ENCODE results near the gene PTEN.

The PTEN gene

DNA sequence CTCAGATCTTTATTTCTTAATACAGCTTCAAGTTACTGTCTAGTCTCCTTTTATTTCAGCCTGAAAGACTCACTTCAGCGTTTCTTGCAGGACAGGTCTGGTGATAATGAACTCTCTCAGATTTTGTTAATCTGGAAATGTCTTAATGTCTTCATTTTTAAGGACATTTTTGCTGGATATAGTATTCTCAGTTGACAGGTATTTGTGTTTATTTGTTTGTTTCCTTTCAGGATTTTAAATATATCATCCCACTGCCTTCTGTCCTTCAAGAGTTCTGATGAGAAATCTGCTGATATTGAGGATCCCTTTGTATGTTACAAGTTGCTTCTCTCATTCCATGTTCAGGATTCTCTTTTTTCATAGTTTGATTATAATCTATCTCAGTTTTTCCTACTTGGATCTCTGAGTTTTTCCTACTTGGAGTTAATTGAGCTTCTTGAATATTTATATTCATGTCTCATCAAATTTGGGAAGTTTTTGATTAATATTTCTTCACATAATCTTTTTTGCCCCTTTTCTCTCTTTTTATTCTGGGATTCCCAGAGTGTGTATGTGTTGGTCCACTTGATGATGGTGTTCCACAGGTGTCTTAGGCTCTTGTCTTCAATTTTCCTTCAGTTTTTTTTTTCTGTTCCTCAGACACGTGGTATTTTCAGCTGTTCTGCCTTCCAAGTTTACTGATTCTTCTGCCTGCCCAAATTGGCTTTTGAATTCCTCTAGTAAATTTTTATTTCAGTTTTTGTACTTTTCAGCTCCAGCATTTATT, 49.9 kb downstream of the PTEN start:
- ChIA-PET CTCF (interaction anchor here (0.6 kb wide), 2 partner anchors 32 to 124 kb away, joined by 3 read pairs; no protein-coding TSS in a partner anchor), POLR2A (no interaction called here)
- peak; percentile 74; the same call in 1 of the 2 replicates for TF ChIP-seq SCRT1 (tag by site-specific recombination; IDR thresholded peaks at IDR 0.05; ENCODE audit: borderline replicate concordance)
- TF ChIP-seq ZNF610 (tag by site-specific recombination; IDR thresholded peaks at IDR 0.05; ENCODE audit: borderline replicate concordance) = 0 out of 2 replicates have a peak, but pooled peaks have one; percentile 16
- TF ChIP-seq ZNF626 (tag by site-specific recombination; IDR thresholded peaks at IDR 0.05) = 0 out of 2 replicates have a peak, but pooled peaks have one; percentile 36
- TF ChIP-seq ZNF658 (tag by site-specific recombination; IDR thresholded peaks at IDR 0.05) = no peak
- TF ChIP-seq SCRT2 (tag by site-specific recombination; IDR thresholded peaks at IDR 0.05) = peak; percentile 85
- peak; percentile 98 for TF ChIP-seq SETDB1 (IDR thresholded peaks at IDR 0.05; ENCODE audit: insufficient read length, low read length)
- no peak overlapping the region for H3K4me3 ChIP-seq (ENCODE audit: low read depth, low read length)
- H3K36me3 ChIP-seq (ENCODE audit: control insufficient read depth in 2 of 2, insufficient read depth in 1 of 2, low read length in 2 of 2) = peaks cover 3 to 5% of the 10 kb centered on the region in 2 experiments; a peak in 2 of 3 replicates
- no peaks in the 10 kb centered on the region for H3K9me3 ChIP-seq (ENCODE audit: control insufficient read depth, insufficient read depth, low read depth, low read length)
- H3K4me1 ChIP-seq (ENCODE audit: control insufficient read depth, insufficient read depth, low read length) = no peaks in the 10 kb centered on the region
- H3K27ac ChIP-seq (ENCODE audit: extremely low read depth, low read depth, low read length) = no peak overlapping the region

DNA sequence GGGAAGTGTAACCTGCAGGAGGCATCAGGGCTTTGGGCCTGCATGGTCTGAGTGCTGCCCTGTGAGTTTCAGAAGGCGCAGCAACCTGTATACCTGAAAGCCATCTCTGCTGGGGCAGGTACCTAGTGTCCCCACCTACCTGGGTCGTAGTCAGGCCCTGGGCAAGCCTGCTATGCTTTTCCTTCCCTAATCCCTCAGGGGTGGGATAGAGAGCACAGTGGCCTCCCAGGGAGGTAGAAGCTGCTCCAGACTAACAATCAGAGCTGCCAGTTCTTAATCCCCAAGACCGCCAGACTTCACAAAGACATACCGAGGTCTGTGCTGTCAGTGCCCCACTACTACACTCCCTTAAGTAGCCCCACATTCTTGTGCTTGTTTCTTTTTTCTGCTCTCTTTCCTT, 52.0 kb downstream of the PTEN start:
- ChIA-PET POLR2A (no interaction called here), CTCF (interaction anchor here (0.7 kb wide), 1 partner anchor 124 kb away, joined by 3 read pairs; no protein-coding TSS in a partner anchor)
- 0 out of 2 replicates have a peak, but pooled peaks cover 2% of the 10 kb centered on the region for H3K4me1 ChIP-seq (ENCODE audit: control insufficient read depth, insufficient read depth, low read length)
- H3K36me3 ChIP-seq (ENCODE audit: control insufficient read depth in 2 of 2, insufficient read depth in 1 of 2, low read length in 2 of 2) = peaks cover 3 to 5% of the 10 kb centered on the region in 2 experiments; a peak in 2 of 3 replicates
- TF ChIP-seq ZNF354C (tag by site-specific recombination; IDR thresholded peaks at IDR 0.05; ENCODE audit: borderline replicate concordance, low read depth) = no peak
- TF ChIP-seq GLIS1 (tag by site-specific recombination; IDR thresholded peaks at IDR 0.05) = peak; percentile 28; the same call in 1 of the 2 replicates
- H3K27ac ChIP-seq (ENCODE audit: extremely low read depth, low read depth, low read length) = no peak overlapping the region
- H3K4me3 ChIP-seq (ENCODE audit: low read depth, low read length) = no peak overlapping the region
- no peaks in the 10 kb centered on the region for H3K9me3 ChIP-seq (ENCODE audit: control insufficient read depth, insufficient read depth, low read depth, low read length)

DNA sequence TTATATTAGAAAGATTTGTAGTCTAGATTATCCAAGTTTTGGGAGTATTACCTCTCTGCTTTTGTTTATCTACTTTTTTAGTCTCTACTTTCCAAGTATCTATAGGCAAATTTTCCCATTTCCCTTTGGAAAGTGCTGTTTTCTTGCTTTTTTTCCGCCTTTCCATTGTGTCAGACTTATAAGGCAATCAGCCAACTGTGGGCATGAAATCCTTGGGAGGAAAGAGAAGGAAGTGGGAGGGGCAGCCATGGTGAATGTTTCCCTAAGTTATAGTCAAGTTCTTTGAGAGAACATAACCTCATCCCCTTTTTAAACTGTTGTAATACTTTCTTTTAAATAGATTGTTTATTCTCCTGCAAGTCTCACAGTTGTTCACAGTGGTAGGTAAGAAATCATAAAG, 52.6 kb downstream of the PTEN start:
- Histone ChIP-seq H3K27ac (ENCODE audit: extremely low read depth, low read depth, low read length) (no peak overlapping the region), H3K4me3 (ENCODE audit: low read depth, low read length) (no peak overlapping the region)

DNA sequence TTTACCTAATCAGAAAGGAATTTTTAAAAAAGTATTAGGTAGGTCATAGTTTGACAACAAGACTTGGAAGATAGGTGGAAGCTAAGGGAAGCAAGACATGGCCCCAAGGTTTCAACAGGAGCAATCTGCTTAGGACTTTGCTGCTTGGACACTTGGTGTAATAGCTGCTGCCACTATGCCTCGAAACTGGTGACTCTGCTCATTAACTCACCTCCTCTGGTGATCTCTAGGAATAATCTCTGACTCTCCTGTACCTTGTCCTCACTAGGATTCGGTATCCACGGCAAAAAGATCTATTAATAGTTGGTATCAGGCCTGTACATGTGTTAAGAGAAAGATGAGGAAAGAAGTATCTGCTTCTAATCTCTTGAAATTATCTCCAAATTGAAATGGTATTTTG, 53.1 kb downstream of the PTEN start:
- no peak overlapping the region for H3K4me3 ChIP-seq (ENCODE audit: low read depth, low read length)
- peaks cover 5 to 6% of the 10 kb centered on the region in 2 experiments; a peak in 2 of 3 replicates for H3K36me3 ChIP-seq (ENCODE audit: control insufficient read depth in 2 of 2, insufficient read depth in 1 of 2, low read length in 2 of 2)
- POLR2A ChIA-PET = no interaction called here
- no peak overlapping the region for H3K27ac ChIP-seq (ENCODE audit: extremely low read depth, low read depth, low read length)
- 0 out of 2 replicates have a peak, but pooled peaks cover 2% of the 10 kb centered on the region for H3K4me1 ChIP-seq (ENCODE audit: control insufficient read depth, insufficient read depth, low read length)
- H3K9me3 ChIP-seq (ENCODE audit: control insufficient read depth, insufficient read depth, low read depth, low read length) = no peaks in the 10 kb centered on the region
- TF ChIP-seq ZNF121 (tag by site-specific recombination; IDR thresholded peaks at IDR 0.05) (no peak), OVOL3 (tag by site-specific recombination; IDR thresholded peaks at IDR 0.05) (no peak)
- TF ChIP-seq, protein P1, sequence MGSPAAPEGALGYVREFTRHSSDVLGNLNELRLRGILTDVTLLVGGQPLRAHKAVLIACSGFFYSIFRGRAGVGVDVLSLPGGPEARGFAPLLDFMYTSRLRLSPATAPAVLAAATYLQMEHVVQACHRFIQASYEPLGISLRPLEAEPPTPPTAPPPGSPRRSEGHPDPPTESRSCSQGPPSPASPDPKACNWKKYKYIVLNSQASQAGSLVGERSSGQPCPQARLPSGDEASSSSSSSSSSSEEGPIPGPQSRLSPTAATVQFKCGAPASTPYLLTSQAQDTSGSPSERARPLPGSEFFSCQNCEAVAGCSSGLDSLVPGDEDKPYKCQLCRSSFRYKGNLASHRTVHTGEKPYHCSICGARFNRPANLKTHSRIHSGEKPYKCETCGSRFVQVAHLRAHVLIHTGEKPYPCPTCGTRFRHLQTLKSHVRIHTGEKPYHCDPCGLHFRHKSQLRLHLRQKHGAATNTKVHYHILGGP (tag by site-specific recombination; IDR thresholded peaks at IDR 0.05) = 0 out of 2 replicates have a peak, but pooled peaks have one; percentile 18
- CTCF ChIA-PET = no interaction called here

More for the DNA sequence above, 52.6 kb downstream of the PTEN start:
- POLR2A ChIA-PET = no interaction called here
- peaks cover 4 to 5% of the 10 kb centered on the region in 2 experiments; a peak in 2 of 3 replicates for H3K36me3 ChIP-seq (ENCODE audit: control insufficient read depth in 2 of 2, insufficient read depth in 1 of 2, low read length in 2 of 2)
- TF ChIP-seq PRDM1 (tag by site-specific recombination; IDR thresholded peaks at IDR 0.05) (peak; percentile 77), ZNF777 (tag by site-specific recombination; IDR thresholded peaks at IDR 0.05; ENCODE audit: borderline replicate concordance) (no peak)
- H3K9me3 ChIP-seq (ENCODE audit: control insufficient read depth, insufficient read depth, low read depth, low read length) = no peaks in the 10 kb centered on the region
- CTCF ChIA-PET = no interaction called here
- 0 out of 2 replicates have a peak, but pooled peaks cover 2% of the 10 kb centered on the region for H3K4me1 ChIP-seq (ENCODE audit: control insufficient read depth, insufficient read depth, low read length)

Measured in HEK293 (cell line).